Measurements from ENCODE around the gene ATP8B3. TPM values are rescaled to one million over a fixed set of nuclear protein-coding genes. Genes with fewer than 3 reads are reported as not detected.

The ATP8B3 gene
- total and polyA plus RNA-seq, 2 of the 13 experiments (the other 11 are each of a cell fraction or from before 2014, with no cell fraction given), result 2.6 to 5.9 TPM

GRCh38 chr19:1847684-1848398, 35.8 kb upstream of the ATP8B3 start (continued):
- TF ChIP-seq, protein P1, sequence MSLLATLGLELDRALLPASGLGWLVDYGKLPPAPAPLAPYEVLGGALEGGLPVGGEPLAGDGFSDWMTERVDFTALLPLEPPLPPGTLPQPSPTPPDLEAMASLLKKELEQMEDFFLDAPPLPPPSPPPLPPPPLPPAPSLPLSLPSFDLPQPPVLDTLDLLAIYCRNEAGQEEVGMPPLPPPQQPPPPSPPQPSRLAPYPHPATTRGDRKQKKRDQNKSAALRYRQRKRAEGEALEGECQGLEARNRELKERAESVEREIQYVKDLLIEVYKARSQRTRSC (CRISPR knock-in tag; IDR thresholded peaks at IDR 0.05; ENCODE audit: low read depth), result no peak
- TF ChIP-seq ZNF550 (CRISPR knock-in tag; IDR thresholded peaks at IDR 0.05; ENCODE audit: borderline replicate concordance) (no peak), ZNF792 (CRISPR knock-in tag; IDR thresholded peaks at IDR 0.05) (no peak), ZNF431 (CRISPR knock-in tag; IDR thresholded peaks at IDR 0.05; ENCODE audit: borderline replicate concordance, low read depth) (no peak), THAP8 (CRISPR knock-in tag; IDR thresholded peaks at IDR 0.05; ENCODE audit: borderline replicate concordance) (no peak), ATF7-NPFF (CRISPR knock-in tag; IDR thresholded peaks at IDR 0.05; ENCODE audit: low read depth) (no peak), HNF1B (CRISPR knock-in tag; IDR thresholded peaks at IDR 0.05) (no peak), ZZZ3 (CRISPR knock-in tag; IDR thresholded peaks at IDR 0.05; ENCODE audit: borderline replicate concordance) (no peak), FLYWCH1 (CRISPR knock-in tag; IDR thresholded peaks at IDR 0.05) (no peak), ELF1 (CRISPR knock-in tag; IDR thresholded peaks at IDR 0.05) (no peak), ZNF354B (CRISPR knock-in tag; IDR thresholded peaks at IDR 0.05) (0 out of 2 replicates have a peak, but pooled peaks have one; percentile 42), MTF2 (CRISPR knock-in tag; IDR thresholded peaks at IDR 0.05; ENCODE audit: borderline replicate concordance) (no peak), SOX5 (CRISPR knock-in tag; IDR thresholded peaks at IDR 0.05; ENCODE audit: borderline replicate concordance) (no peak), RFXAP (CRISPR knock-in tag; IDR thresholded peaks at IDR 0.05; ENCODE audit: borderline replicate concordance) (0 out of 2 replicates have a peak, but pooled peaks have one; percentile 29), RBAK (CRISPR knock-in tag; IDR thresholded peaks at IDR 0.05) (no peak), ZNF280B (CRISPR knock-in tag; IDR thresholded peaks at IDR 0.05; ENCODE audit: borderline replicate concordance) (no peak)
- TF ChIP-seq, protein P2, sequence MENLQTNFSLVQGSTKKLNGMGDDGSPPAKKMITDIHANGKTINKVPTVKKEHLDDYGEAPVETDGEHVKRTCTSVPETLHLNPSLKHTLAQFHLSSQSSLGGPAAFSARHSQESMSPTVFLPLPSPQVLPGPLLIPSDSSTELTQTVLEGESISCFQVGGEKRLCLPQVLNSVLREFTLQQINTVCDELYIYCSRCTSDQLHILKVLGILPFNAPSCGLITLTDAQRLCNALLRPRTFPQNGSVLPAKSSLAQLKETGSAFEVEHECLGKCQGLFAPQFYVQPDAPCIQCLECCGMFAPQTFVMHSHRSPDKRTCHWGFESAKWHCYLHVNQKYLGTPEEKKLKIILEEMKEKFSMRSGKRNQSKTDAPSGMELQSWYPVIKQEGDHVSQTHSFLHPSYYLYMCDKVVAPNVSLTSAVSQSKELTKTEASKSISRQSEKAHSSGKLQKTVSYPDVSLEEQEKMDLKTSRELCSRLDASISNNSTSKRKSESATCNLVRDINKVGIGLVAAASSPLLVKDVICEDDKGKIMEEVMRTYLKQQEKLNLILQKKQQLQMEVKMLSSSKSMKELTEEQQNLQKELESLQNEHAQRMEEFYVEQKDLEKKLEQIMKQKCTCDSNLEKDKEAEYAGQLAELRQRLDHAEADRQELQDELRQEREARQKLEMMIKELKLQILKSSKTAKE (CRISPR knock-in tag; IDR thresholded peaks at IDR 0.05; ENCODE audit: borderline replicate concordance), result no peak
- TF ChIP-seq, protein P3, sequence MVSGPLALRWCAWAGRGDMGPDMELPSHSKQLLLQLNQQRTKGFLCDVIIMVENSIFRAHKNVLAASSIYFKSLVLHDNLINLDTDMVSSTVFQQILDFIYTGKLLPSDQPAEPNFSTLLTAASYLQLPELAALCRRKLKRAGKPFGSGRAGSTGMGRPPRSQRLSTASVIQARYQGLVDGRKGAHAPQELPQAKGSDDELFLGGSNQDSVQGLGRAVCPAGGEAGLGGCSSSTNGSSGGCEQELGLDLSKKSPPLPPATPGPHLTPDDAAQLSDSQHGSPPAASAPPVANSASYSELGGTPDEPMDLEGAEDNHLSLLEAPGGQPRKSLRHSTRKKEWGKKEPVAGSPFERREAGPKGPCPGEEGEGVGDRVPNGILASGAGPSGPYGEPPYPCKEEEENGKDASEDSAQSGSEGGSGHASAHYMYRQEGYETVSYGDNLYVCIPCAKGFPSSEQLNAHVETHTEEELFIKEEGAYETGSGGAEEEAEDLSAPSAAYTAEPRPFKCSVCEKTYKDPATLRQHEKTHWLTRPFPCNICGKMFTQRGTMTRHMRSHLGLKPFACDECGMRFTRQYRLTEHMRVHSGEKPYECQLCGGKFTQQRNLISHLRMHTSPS (CRISPR knock-in tag; IDR thresholded peaks at IDR 0.05; ENCODE audit: low read depth), result no peak
- TF ChIP-seq, protein P4, sequence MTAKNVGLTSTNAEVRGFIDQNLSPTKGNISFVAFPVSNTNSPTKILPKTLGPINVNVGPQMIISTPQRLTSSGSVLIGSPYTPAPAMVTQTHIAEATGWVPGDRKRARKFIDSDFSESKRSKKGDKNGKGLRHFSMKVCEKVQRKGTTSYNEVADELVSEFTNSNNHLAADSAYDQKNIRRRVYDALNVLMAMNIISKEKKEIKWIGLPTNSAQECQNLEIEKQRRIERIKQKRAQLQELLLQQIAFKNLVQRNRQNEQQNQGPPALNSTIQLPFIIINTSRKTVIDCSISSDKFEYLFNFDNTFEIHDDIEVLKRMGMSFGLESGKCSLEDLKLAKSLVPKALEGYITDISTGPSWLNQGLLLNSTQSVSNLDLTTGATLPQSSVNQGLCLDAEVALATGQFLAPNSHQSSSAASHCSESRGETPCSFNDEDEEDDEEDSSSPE (CRISPR knock-in tag; IDR thresholded peaks at IDR 0.05), result no peak
